Coronary artery (tissue), 2 donors: ENCODE results near the gene ZMYND8.
A peak's percentile ranks its signal among the peaks of the same experiment; 100 is the strongest.
"Not testable (repeated sequence)": the region's sequence is repeated elsewhere in the genome, so short reads cannot be mapped to it uniquely, and the experiment has no call there.

Experiments used
- DNase-seq: peaks from one replicate; pipeline ENCODE4 v3.0.0-alpha.2; 2017; ENCODE audit warnings: low spot score
- H3K27ac ChIP-seq, 2 donors: fragments of 200-600 bp; sonication (generic); one replicate each; pipeline ENCODE4 v1.5.1; 2016 to 2019
- H3K4me3 ChIP-seq: fragments of 200-600 bp; sonication (generic); 2 replicates; pipeline ENCODE4 v1.5.1; 2016; ENCODE audit warnings: mild to moderate bottlenecking, moderate library complexity
- CTCF ChIP-seq: fragments of 200-600 bp; sonication (generic); IDR thresholded peaks from one replicate; pipeline ENCODE4 v1.5.1; 2019; ENCODE audit warnings: antibody characterized with exemption

The ZMYND8 gene

GRCh38 chr20:47267621-47268020 lies 88.9 kb downstream of the ZMYND8 start:
- Histone ChIP-seq H3K27ac (no peak overlapping the region), H3K4me3 (no peak overlapping the region)
- peak; percentile 59 for DNase-seq
- TF ChIP-seq CTCF, result no peak

- no peak for TF ChIP-seq CTCF
- DNase-seq, result no peak
- Histone ChIP-seq H3K4me3 (no peak overlapping the region), H3K27ac (no peak overlapping the region)
Measured at GRCh38 chr20:47266847-47267515, 89.5 kb downstream of the ZMYND8 start.

GRCh38 chr20:47265984-47266383 lies 90.5 kb downstream of the ZMYND8 start:
- TF ChIP-seq CTCF, result no peak
- H3K4me3 ChIP-seq, result no peak overlapping the region
- no peak for DNase-seq
- H3K27ac ChIP-seq, result no peak overlapping the region

- H3K4me3 ChIP-seq, result no peak overlapping the region
- no peak overlapping the region for H3K27ac ChIP-seq
- TF ChIP-seq CTCF, result no peak
- DNase-seq, result no peak
Measured at GRCh38 chr20:47265214-47265613, 91.3 kb downstream of the ZMYND8 start.

- DNase-seq, H3K4me3 ChIP-seq: not testable (repeated sequence)
- H3K27ac ChIP-seq, result peak overlapping the region in 1 of 2 donors; percentile 62
Measured at GRCh38 chr20:47264137-47264769, 92.2 kb downstream of the ZMYND8 start.

GRCh38 chr20:47263465-47264084 lies 92.9 kb downstream of the ZMYND8 start:
- TF ChIP-seq CTCF, result no peak
- no peak overlapping the region for H3K4me3 ChIP-seq
- DNase-seq, result no peak
- peak overlapping the region in 1 of 2 donors; percentile 62 for H3K27ac ChIP-seq

- Histone ChIP-seq H3K27ac (peak overlapping the region in 1 of 2 donors; percentile 62), H3K4me3 (no peak overlapping the region)
- no peak for DNase-seq
- TF ChIP-seq CTCF, result no peak
Measured at GRCh38 chr20:47263080-47263464, 93.4 kb downstream of the ZMYND8 start.
